Measurements from ENCODE around the gene TMEM38A. TPM values are rescaled to one million over a fixed set of nuclear protein-coding genes. Genes with fewer than 3 reads are reported as not detected.

Gene TMEM38A
- total RNA-seq, 1 experiment from 2014 or later, result 3.8 TPM

- no peak overlapping the region for H3K4me3 ChIP-seq (ENCODE audit: low read depth, low read length)
- no peaks in the 10 kb centered on the region for H3K27me3 ChIP-seq (replicated peaks; ENCODE audit: control insufficient read depth, insufficient read depth, low read length)
- no peak for DNase-seq
- intact Hi-C loops (cut with micrococcal nuclease; ENCODE audit: unreplicated experiment), result no loop called here
- H3K36me3 ChIP-seq (ENCODE audit: control insufficient read depth, insufficient read depth, low read length), result no peaks in the 10 kb centered on the region
- no TSS peak for BruUV-seq (replicated peaks)
- Mint-ChIP-seq H3K9me3 (ENCODE audit: unreplicated experiment) (no peaks in the 10 kb centered on the region), H3K4me3 (ENCODE audit: unreplicated experiment) (no peak overlapping the region), H3K4me1 (ENCODE audit: low read depth, unreplicated experiment) (peaks cover 7% of the 10 kb centered on the region), H3K27ac (ENCODE audit: unreplicated experiment) (peak overlapping the region; percentile 19), H3K36me3 (ENCODE audit: insufficient read depth, unreplicated experiment) (peaks cover 21% of the 10 kb centered on the region), H3K27me3 (ENCODE audit: insufficient read depth, unreplicated experiment) (no peaks in the 10 kb centered on the region)
- no peaks in the 10 kb centered on the region for H3K4me1 ChIP-seq
- TF ChIP-seq CTCF (IDR thresholded peaks at IDR 0.05; ENCODE audit: insufficient read depth in 1 of 2, low read depth in 1 of 2, low read length in 1 of 2, severe bottlenecking in 1 of 2, unreplicated experiment in 1 of 2), result no peak
- ChIA-PET POLR2A (no interaction called here), CTCF (no interaction called here)
- H3K9me3 ChIP-seq, result no peaks in the 10 kb centered on the region
Measured at GRCh38 chr19:16614941-16615340, 46.0 kb upstream of the TMEM38A start.

GRCh38 chr19:16615808-16616207, 45.1 kb upstream of the TMEM38A start:
- no TSS peak for BruUV-seq (replicated peaks)
- intact Hi-C loops (cut with micrococcal nuclease; ENCODE audit: unreplicated experiment), result no loop called here
- Histone ChIP-seq H3K36me3 (ENCODE audit: control insufficient read depth, insufficient read depth, low read length) (no peaks in the 10 kb centered on the region), H3K27me3 (replicated peaks; ENCODE audit: control insufficient read depth, insufficient read depth, low read length) (no peaks in the 10 kb centered on the region), H3K9me3 (no peaks in the 10 kb centered on the region), H3K4me3 (ENCODE audit: low read depth, low read length) (no peak overlapping the region), H3K4me1 (peaks cover 6% of the 10 kb centered on the region)
- no peak for DNase-seq
- peaks cover 18% of the 10 kb centered on the region for H3K36me3 Mint-ChIP-seq (ENCODE audit: insufficient read depth, unreplicated experiment)
- ChIA-PET POLR2A (no interaction called here), CTCF (interaction anchor here (0.6 kb wide), 1 partner anchor 31 kb away, joined by 7 read pairs; no protein-coding TSS in a partner anchor)
- H3K4me1 Mint-ChIP-seq (ENCODE audit: low read depth, unreplicated experiment), result peaks cover 7% of the 10 kb centered on the region
- no peaks in the 10 kb centered on the region for H3K9me3 Mint-ChIP-seq (ENCODE audit: unreplicated experiment)
- no peak overlapping the region for H3K27ac Mint-ChIP-seq (ENCODE audit: unreplicated experiment)
- no peak for TF ChIP-seq CTCF (IDR thresholded peaks at IDR 0.05; ENCODE audit: insufficient read depth in 1 of 2, low read depth in 1 of 2, low read length in 1 of 2, severe bottlenecking in 1 of 2, unreplicated experiment in 1 of 2)
- no peak overlapping the region for H3K4me3 Mint-ChIP-seq (ENCODE audit: unreplicated experiment)
- no peaks in the 10 kb centered on the region for H3K27me3 Mint-ChIP-seq (ENCODE audit: insufficient read depth, unreplicated experiment)

- H3K4me3 Mint-ChIP-seq (ENCODE audit: unreplicated experiment), result no peak overlapping the region
Measured at GRCh38 chr19:16618248-16618647, 42.7 kb upstream of the TMEM38A start.

More at GRCh38 chr19:16618248-16618647, 42.7 kb upstream of the TMEM38A start:
- Histone ChIP-seq H3K4me3 (ENCODE audit: low read depth, low read length) (no peak overlapping the region), H3K9me3 (no peaks in the 10 kb centered on the region), H3K4me1 (peaks cover 8% of the 10 kb centered on the region), H3K27me3 (replicated peaks; ENCODE audit: control insufficient read depth, insufficient read depth, low read length) (no peaks in the 10 kb centered on the region), H3K36me3 (ENCODE audit: control insufficient read depth, insufficient read depth, low read length) (no peaks in the 10 kb centered on the region)
- CTCF ChIA-PET, result no interaction called here
- intact Hi-C loops (cut with micrococcal nuclease; ENCODE audit: unreplicated experiment), result no loop called here
- H3K36me3 Mint-ChIP-seq (ENCODE audit: insufficient read depth, unreplicated experiment), result peaks cover 11% of the 10 kb centered on the region
- POLR2A ChIA-PET, result no interaction called here
- H3K27me3 Mint-ChIP-seq (ENCODE audit: insufficient read depth, unreplicated experiment), result no peaks in the 10 kb centered on the region
- H3K27ac Mint-ChIP-seq (ENCODE audit: unreplicated experiment), result no peak overlapping the region
- H3K9me3 Mint-ChIP-seq (ENCODE audit: unreplicated experiment), result no peaks in the 10 kb centered on the region
- TF ChIP-seq CTCF (IDR thresholded peaks at IDR 0.05; ENCODE audit: insufficient read depth in 1 of 2, low read depth in 1 of 2, low read length in 1 of 2, severe bottlenecking in 1 of 2, unreplicated experiment in 1 of 2), result no peak
- BruUV-seq (replicated peaks), result no TSS peak
- DNase-seq, result no peak
- H3K4me1 Mint-ChIP-seq (ENCODE audit: low read depth, unreplicated experiment), result peaks cover 7% of the 10 kb centered on the region

Measured in Caco-2 (cell line).